ENCODE measurements around the gene HSD3B2.

DNA sequence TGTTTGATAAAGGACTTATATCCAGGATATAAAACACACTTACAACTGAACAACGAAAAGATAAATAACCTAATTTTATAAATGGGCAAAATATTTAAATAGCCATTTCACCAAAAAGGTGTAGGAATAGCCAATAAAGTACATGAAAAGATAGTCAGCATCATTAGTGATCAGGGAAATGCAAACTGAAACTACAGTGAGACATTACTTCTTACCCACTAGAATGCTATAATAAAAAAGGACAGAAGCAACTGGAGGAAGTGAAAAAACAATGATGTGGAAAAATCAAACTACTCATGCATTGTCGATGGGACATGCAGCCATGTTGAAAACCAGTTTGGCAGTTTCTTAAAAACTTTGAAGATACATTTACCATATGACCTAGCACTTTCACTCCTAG is 48.6 kb downstream of the HSD3B2 start:
- TF ChIP-seq BCLAF1 (IDR thresholded peaks at IDR 0.05): no peak
- TF ChIP-seq ZSCAN20 (CRISPR knock-in tag; IDR thresholded peaks at IDR 0.05; ENCODE audit: borderline replicate concordance): no peak
- TF ChIP-seq EZH2 (conservative IDR thresholded peaks at IDR 0.05; ENCODE audit: low read depth, low read length): no peak
- TF ChIP-seq SMC3 (IDR thresholded peaks at IDR 0.05; ENCODE audit: low read length): no peak
- TF ChIP-seq, protein P1, sequence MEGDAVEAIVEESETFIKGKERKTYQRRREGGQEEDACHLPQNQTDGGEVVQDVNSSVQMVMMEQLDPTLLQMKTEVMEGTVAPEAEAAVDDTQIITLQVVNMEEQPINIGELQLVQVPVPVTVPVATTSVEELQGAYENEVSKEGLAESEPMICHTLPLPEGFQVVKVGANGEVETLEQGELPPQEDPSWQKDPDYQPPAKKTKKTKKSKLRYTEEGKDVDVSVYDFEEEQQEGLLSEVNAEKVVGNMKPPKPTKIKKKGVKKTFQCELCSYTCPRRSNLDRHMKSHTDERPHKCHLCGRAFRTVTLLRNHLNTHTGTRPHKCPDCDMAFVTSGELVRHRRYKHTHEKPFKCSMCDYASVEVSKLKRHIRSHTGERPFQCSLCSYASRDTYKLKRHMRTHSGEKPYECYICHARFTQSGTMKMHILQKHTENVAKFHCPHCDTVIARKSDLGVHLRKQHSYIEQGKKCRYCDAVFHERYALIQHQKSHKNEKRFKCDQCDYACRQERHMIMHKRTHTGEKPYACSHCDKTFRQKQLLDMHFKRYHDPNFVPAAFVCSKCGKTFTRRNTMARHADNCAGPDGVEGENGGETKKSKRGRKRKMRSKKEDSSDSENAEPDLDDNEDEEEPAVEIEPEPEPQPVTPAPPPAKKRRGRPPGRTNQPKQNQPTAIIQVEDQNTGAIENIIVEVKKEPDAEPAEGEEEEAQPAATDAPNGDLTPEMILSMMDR (CRISPR knock-in tag; IDR thresholded peaks at IDR 0.05): no peak
- TF ChIP-seq, protein P2, sequence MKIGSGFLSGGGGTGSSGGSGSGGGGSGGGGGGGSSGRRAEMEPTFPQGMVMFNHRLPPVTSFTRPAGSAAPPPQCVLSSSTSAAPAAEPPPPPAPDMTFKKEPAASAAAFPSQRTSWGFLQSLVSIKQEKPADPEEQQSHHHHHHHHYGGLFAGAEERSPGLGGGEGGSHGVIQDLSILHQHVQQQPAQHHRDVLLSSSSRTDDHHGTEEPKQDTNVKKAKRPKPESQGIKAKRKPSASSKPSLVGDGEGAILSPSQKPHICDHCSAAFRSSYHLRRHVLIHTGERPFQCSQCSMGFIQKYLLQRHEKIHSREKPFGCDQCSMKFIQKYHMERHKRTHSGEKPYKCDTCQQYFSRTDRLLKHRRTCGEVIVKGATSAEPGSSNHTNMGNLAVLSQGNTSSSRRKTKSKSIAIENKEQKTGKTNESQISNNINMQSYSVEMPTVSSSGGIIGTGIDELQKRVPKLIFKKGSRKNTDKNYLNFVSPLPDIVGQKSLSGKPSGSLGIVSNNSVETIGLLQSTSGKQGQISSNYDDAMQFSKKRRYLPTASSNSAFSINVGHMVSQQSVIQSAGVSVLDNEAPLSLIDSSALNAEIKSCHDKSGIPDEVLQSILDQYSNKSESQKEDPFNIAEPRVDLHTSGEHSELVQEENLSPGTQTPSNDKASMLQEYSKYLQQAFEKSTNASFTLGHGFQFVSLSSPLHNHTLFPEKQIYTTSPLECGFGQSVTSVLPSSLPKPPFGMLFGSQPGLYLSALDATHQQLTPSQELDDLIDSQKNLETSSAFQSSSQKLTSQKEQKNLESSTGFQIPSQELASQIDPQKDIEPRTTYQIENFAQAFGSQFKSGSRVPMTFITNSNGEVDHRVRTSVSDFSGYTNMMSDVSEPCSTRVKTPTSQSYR (CRISPR knock-in tag; IDR thresholded peaks at IDR 0.05; ENCODE audit: borderline replicate concordance): no peak
- TF ChIP-seq HNF4A (CRISPR knock-in tag; IDR thresholded peaks at IDR 0.05): no peak
- TF ChIP-seq ZEB1 (IDR thresholded peaks at IDR 0.05; ENCODE audit: insufficient replicate concordance, low read depth): no peak

Data from HepG2 (cell line).